Adipocyte (in vitro differentiated cells): ENCODE measurements around the gene FFAR2.
"Not testable (repeated sequence)": the region's sequence is repeated elsewhere in the genome, so short reads cannot be mapped to it uniquely, and the experiment has no call there.

Experiments used
- DNase-seq: peaks from one replicate; pipeline ENCODE4 v3.0.0-alpha.2; 2015; ENCODE audit warnings: low read depth
- H3K27me3 ChIP-seq: replicated peaks from 2 replicates; pipeline ENCODE4 v1.7.0; 2013; ENCODE audit warnings: mild to moderate bottlenecking, low read length, moderate library complexity; ENCODE audit not compliant: control insufficient read depth, insufficient read depth
- H3K36me3 ChIP-seq: 2 replicates; pipeline ENCODE4 v1.7.0; 2013; ENCODE audit warnings: low read length, mild to moderate bottlenecking, moderate library complexity; ENCODE audit not compliant: control insufficient read depth, insufficient read depth, severe bottlenecking
- H3K4me1 ChIP-seq: 2 replicates; pipeline ENCODE4 v1.7.0; 2013; ENCODE audit warnings: mild to moderate bottlenecking, low read length, moderate library complexity; ENCODE audit not compliant: control insufficient read depth, insufficient read depth
- H3K4me3 ChIP-seq: 2 replicates; pipeline ENCODE4 v1.7.0; 2013; ENCODE audit warnings: mild to moderate bottlenecking, low read length, moderate library complexity
- H3K9ac ChIP-seq: 2 replicates; pipeline ENCODE4 v1.7.0; 2013; ENCODE audit warnings: mild to moderate bottlenecking, low read length, moderate library complexity
- H3K9me3 ChIP-seq: 2 replicates; pipeline ENCODE4 v1.7.0; 2013; ENCODE audit warnings: mild to moderate bottlenecking, low read length, moderate library complexity; ENCODE audit not compliant: control insufficient read depth

Gene FFAR2

GRCh38 chr19:35471946-35472345, 23.9 kb downstream of the FFAR2 start:
- H3K4me3 ChIP-seq: no peak overlapping the region
- H3K36me3 ChIP-seq: no peaks in the 10 kb centered on the region
- H3K4me1 ChIP-seq: peaks cover 5% of the 10 kb centered on the region
- H3K9ac ChIP-seq: no peak overlapping the region
- H3K9me3 ChIP-seq: no peaks in the 10 kb centered on the region
- DNase-seq: no peak
- H3K27me3 ChIP-seq: peaks cover 15% of the 10 kb centered on the region

GRCh38 chr19:35474104-35474503, 26.0 kb downstream of the FFAR2 start:
- Histone ChIP-seq H3K27me3 (peaks cover 15% of the 10 kb centered on the region), H3K4me3 (no peak overlapping the region), H3K36me3 (no peaks in the 10 kb centered on the region), H3K9ac (no peak overlapping the region), H3K4me1 (no peaks in the 10 kb centered on the region), H3K9me3 (no peaks in the 10 kb centered on the region)
- DNase-seq: no peak

- H3K36me3 ChIP-seq, H3K9ac ChIP-seq, DNase-seq, H3K9me3 ChIP-seq, H3K4me3 ChIP-seq, H3K4me1 ChIP-seq: not testable (repeated sequence)
- peaks cover 11% of the 10 kb centered on the region for H3K27me3 ChIP-seq
Measured at GRCh38 chr19:35474594-35474993, 26.5 kb downstream of the FFAR2 start.

GRCh38 chr19:35476149-35476548, 28.1 kb downstream of the FFAR2 start:
- H3K36me3 ChIP-seq: no peaks in the 10 kb centered on the region
- no peak overlapping the region for H3K4me3 ChIP-seq
- H3K9ac ChIP-seq: no peak overlapping the region
- DNase-seq: no peak
- H3K27me3 ChIP-seq: peaks cover 9% of the 10 kb centered on the region
- H3K9me3 ChIP-seq: no peaks in the 10 kb centered on the region
- H3K4me1 ChIP-seq: no peaks in the 10 kb centered on the region

- Histone ChIP-seq H3K36me3 (no peaks in the 10 kb centered on the region), H3K27me3 (peaks cover 5% of the 10 kb centered on the region), H3K9me3 (no peaks in the 10 kb centered on the region), H3K9ac (no peak overlapping the region), H3K4me3 (no peak overlapping the region), H3K4me1 (no peaks in the 10 kb centered on the region)
- DNase-seq: no peak
Measured at GRCh38 chr19:35478794-35479677, 31.0 kb downstream of the FFAR2 start.

- H3K4me1 ChIP-seq: no peaks in the 10 kb centered on the region
- no peaks in the 10 kb centered on the region for H3K36me3 ChIP-seq
- no peaks in the 10 kb centered on the region for H3K9me3 ChIP-seq
- no peak overlapping the region for H3K9ac ChIP-seq
- H3K27me3 ChIP-seq: peaks cover 18% of the 10 kb centered on the region
- no peak for DNase-seq
- H3K4me3 ChIP-seq: no peak overlapping the region
Measured at GRCh38 chr19:35483089-35483488, 35.0 kb downstream of the FFAR2 start.

- H3K4me1 ChIP-seq: no peaks in the 10 kb centered on the region
- no peak for DNase-seq
- peaks cover 30% of the 10 kb centered on the region for H3K27me3 ChIP-seq
Measured at GRCh38 chr19:35484252-35485036, 36.4 kb downstream of the FFAR2 start.

GRCh38 chr19:35486268-35486708, 38.2 kb downstream of the FFAR2 start:
- Histone ChIP-seq H3K9me3 (no peaks in the 10 kb centered on the region), H3K4me1 (no peaks in the 10 kb centered on the region), H3K27me3 (peaks cover 46% of the 10 kb centered on the region), H3K4me3 (no peak overlapping the region), H3K36me3 (no peaks in the 10 kb centered on the region), H3K9ac (no peak overlapping the region)
- DNase-seq: no peak

More at GRCh38 chr19:35484252-35485036, 36.4 kb downstream of the FFAR2 start:
- no peak overlapping the region for H3K9ac ChIP-seq
- no peaks in the 10 kb centered on the region for H3K9me3 ChIP-seq
- no peak overlapping the region for H3K4me3 ChIP-seq
- H3K36me3 ChIP-seq: no peaks in the 10 kb centered on the region

- H3K27me3 ChIP-seq: peaks cover 60% of the 10 kb centered on the region
- DNase-seq: no peak
- H3K36me3 ChIP-seq: no peaks in the 10 kb centered on the region
- H3K4me3 ChIP-seq: no peak overlapping the region
- H3K9ac ChIP-seq: no peak overlapping the region
- H3K4me1 ChIP-seq: no peaks in the 10 kb centered on the region
- H3K9me3 ChIP-seq: no peaks in the 10 kb centered on the region
Measured at GRCh38 chr19:35487656-35488182, 39.7 kb downstream of the FFAR2 start.

GRCh38 chr19:35488677-35489076, 40.6 kb downstream of the FFAR2 start:
- Histone ChIP-seq H3K27me3 (peaks cover 68% of the 10 kb centered on the region), H3K4me3 (no peak overlapping the region), H3K4me1 (no peaks in the 10 kb centered on the region), H3K9ac (no peak overlapping the region), H3K9me3 (no peaks in the 10 kb centered on the region), H3K36me3 (no peaks in the 10 kb centered on the region)
- no peak for DNase-seq

GRCh38 chr19:35490364-35490763, 42.3 kb downstream of the FFAR2 start, which contains the start of gene KRTDAP:
Gene KRTDAP (minus strand): TSS chr19:35490464. CDS start chr19:35490442, 22 bp downstream.
- Histone ChIP-seq H3K4me1 (peaks cover 5% of the 10 kb centered on the region), H3K4me3 (no peak within 1 kb of the TSS), H3K9me3 (no peaks in the 10 kb centered on the region), H3K27me3 (peaks cover 78% of the 10 kb centered on the region), H3K36me3 (no peaks in the 10 kb centered on the region), H3K9ac (no peak within 1 kb of the TSS)
- DNase-seq: no peak
